ENCODE measurements around the gene RAPGEF4. TPM values are rescaled to one million over a fixed set of nuclear protein-coding genes. Genes with fewer than 3 reads are reported as not detected.

RAPGEF4 gene
- total and polyA plus RNA-seq, 2 of the 8 experiments (the other 6 are each of a cell fraction or from before 2014, with no cell fraction given), result 1.2 to 2.6 TPM

DNA sequence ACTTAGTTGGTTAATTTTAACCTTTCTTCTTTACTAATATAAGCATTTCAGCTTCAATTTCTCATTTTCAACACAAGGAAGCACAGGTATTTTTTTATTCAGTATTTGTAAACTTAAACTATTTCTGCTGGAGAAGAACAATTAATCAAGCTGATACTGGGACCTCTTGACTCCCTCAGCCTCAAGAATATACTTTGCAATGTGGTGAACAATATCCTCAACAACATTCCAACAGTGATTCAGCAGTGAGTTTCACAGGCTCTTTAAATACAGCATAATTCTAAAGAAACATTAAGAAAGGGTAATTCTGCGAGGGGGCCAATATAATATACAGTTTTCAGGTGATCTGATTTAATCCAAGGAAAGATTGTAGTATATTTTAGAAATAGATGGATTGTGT, 10.0 kb downstream of the RAPGEF4 start:
- no peak overlapping the region for H4K5ac ChIP-seq (ENCODE audit: insufficient read length, low read depth, low read length)
- H3K79me1 ChIP-seq (ENCODE audit: low read depth, low read length), result no peaks in the 10 kb centered on the region
- H3K4me3 ChIP-seq (ENCODE audit: extremely low read depth in 1 of 4, insufficient read depth in 2 of 4, low read depth in 3 of 4, low read length in 4 of 4), result no peak overlapping the region
- H3K4me2 ChIP-seq (ENCODE audit: insufficient read depth in 1 of 2, low read depth in 2 of 2, low read length in 2 of 2), result no peak overlapping the region
- H3K9ac ChIP-seq (replicated peaks in 1 of 4; ENCODE audit: extremely low read depth in 1 of 4, low read depth in 3 of 4, low read length in 3 of 4), result no peak overlapping the region
- H4K20me1 ChIP-seq (replicated peaks in 1 of 2; ENCODE audit: control insufficient read depth in 1 of 2, insufficient read depth in 2 of 2, low read length in 2 of 2), result no peaks in the 10 kb centered on the region
- WGBS, 2 experiments (ENCODE audit: extremely low coverage in 1 of 2, insufficient coverage in 1 of 2, insufficient read length in 1 of 2, insufficient replicate concordance in 2 of 2, low coverage in 1 of 2, low lambda C conversion rate in 2 of 2, missing lambda C conversion rate in 1 of 2), result 86% methylated on average over 1 of the region's 1 CpG; no CpG with 5 or more reads in 1 of the 2 experiments
- no peak overlapping the region for H2BK20ac ChIP-seq (ENCODE audit: low read length)
- ChIA-PET CTCF (ENCODE audit: partially characterized antibody) (no interaction called here), POLR2A (ENCODE audit: partially characterized antibody) (no interaction called here)
- H2BK12ac ChIP-seq (ENCODE audit: low read depth, low read length), result no peak overlapping the region
- H3K4ac ChIP-seq (replicated peaks; ENCODE audit: insufficient read length, low read depth, low read length), result no peak overlapping the region
- H3K23me2 ChIP-seq (ENCODE audit: low read depth, low read length), result no peaks in the 10 kb centered on the region
- DNase-seq (ENCODE audit: low read depth in 1 of 2, low spot score in 2 of 2) (no peak), FAIRE-seq (no peak)
- H3K36me3 ChIP-seq (ENCODE audit: control insufficient read depth in 2 of 4, insufficient read depth in 4 of 4, low read length in 3 of 4), result no peaks in the 10 kb centered on the region
- H3K27ac ChIP-seq (ENCODE audit: low read depth, low read length), result no peak overlapping the region
- no peak overlapping the region for H3K14ac ChIP-seq (ENCODE audit: insufficient read length)
- H3K27me3 ChIP-seq (replicated peaks in 1 of 4; ENCODE audit: control insufficient read depth in 3 of 4, extremely low read depth in 1 of 4, insufficient read depth in 3 of 4, low read length in 3 of 4), result no peaks in the 10 kb centered on the region
- H3K56ac ChIP-seq (replicated peaks; ENCODE audit: insufficient read length, low read depth, low read length), result no peak overlapping the region
- H2AK5ac ChIP-seq (ENCODE audit: low read depth, low read length), result no peak overlapping the region
- no peak overlapping the region for H2BK120ac ChIP-seq (replicated peaks; ENCODE audit: low read depth, low read length)
- H2BK5ac ChIP-seq (ENCODE audit: low read depth, low read length), result no peak overlapping the region
- H2AFZ ChIP-seq (ENCODE audit: low read length), result no peak overlapping the region
- H3K9me3 ChIP-seq (ENCODE audit: insufficient read depth in 2 of 2, low read depth in 1 of 2, low read length in 1 of 2), result peaks cover 9 to 16% of the 10 kb centered on the region in 2 experiments; a peak in 3 of 4 replicates
- H2BK15ac ChIP-seq (ENCODE audit: low read length), result no peak overlapping the region
- H3K79me2 ChIP-seq (ENCODE audit: control insufficient read depth in 1 of 2, insufficient read depth in 2 of 2, low read length in 2 of 2), result no peaks in the 10 kb centered on the region
- H3K4me1 ChIP-seq (replicated peaks in 1 of 4; ENCODE audit: control insufficient read depth in 3 of 4, insufficient read depth in 4 of 4, low read length in 3 of 4), result no peaks in the 10 kb centered on the region
- no peak overlapping the region for H3K23ac ChIP-seq (ENCODE audit: insufficient read length)
- no peak overlapping the region for H3K18ac ChIP-seq (ENCODE audit: extremely low read depth, low read length)
- no peak overlapping the region for H4K8ac ChIP-seq (ENCODE audit: extremely low read depth, insufficient read depth, low read length)
- no peak overlapping the region for H4K91ac ChIP-seq (replicated peaks; ENCODE audit: insufficient read length, low read length)
- TF ChIP-seq MAFK (IDR thresholded peaks at IDR 0.05; ENCODE audit: low read depth, low read length), result no peak
- TF ChIP-seq RAD21 (IDR thresholded peaks at IDR 0.05 in 1 of 2, conservative IDR thresholded peaks at IDR 0.05 in 1 of 2; ENCODE audit: low read depth in 2 of 2, low read length in 2 of 2), result no peak
- no peak for TF ChIP-seq SUZ12 (IDR thresholded peaks at IDR 0.05; ENCODE audit: low read length)
- no peak for TF ChIP-seq ASH2L (IDR thresholded peaks at IDR 0.05; ENCODE audit: low read length)
- TF ChIP-seq RBBP5 (IDR thresholded peaks at IDR 0.05; ENCODE audit: borderline replicate concordance, low read depth, low read length), result no peak

Data from H1 (cell line).